Measurements from ENCODE around the gene RBM33. TPM values are rescaled to one million over a fixed set of nuclear protein-coding genes. Genes with fewer than 3 reads are reported as not detected.
"Not testable (repeated sequence)": the region's sequence is repeated elsewhere in the genome, so short reads cannot be mapped to it uniquely, and the experiment has no call there.

Gene RBM33
- total RNA-seq, 1 experiment from 2014 or later = 25.8 TPM

GRCh38 chr7:155676052-155676451 lies 31.6 kb downstream of the RBM33 start:
- in situ Hi-C loops (cut with HindIII; ENCODE audit: low pct_unique_long_range_greater_than_20kb, low sequenced_read_pairs) = no loop called here

GRCh38 chr7:155677688-155678087 lies 33.2 kb downstream of the RBM33 start:
- DNase-seq (ENCODE audit: low read depth, low spot score) = no peak
- in situ Hi-C loops (cut with HindIII; ENCODE audit: low pct_unique_long_range_greater_than_20kb, low sequenced_read_pairs) = no loop called here

More at GRCh38 chr7:155676052-155676451, 31.6 kb downstream of the RBM33 start:
- no peak for DNase-seq (ENCODE audit: low read depth, low spot score)

- in situ Hi-C loops (cut with HindIII; ENCODE audit: low pct_unique_long_range_greater_than_20kb, low sequenced_read_pairs) = no loop called here
- no peak for DNase-seq (ENCODE audit: low read depth, low spot score)
Observed at GRCh38 chr7:155680124-155680523, 35.7 kb downstream of the RBM33 start.

- DNase-seq (ENCODE audit: low read depth, low spot score) = no peak
- in situ Hi-C loops (cut with HindIII; ENCODE audit: low pct_unique_long_range_greater_than_20kb, low sequenced_read_pairs) = no loop called here
Observed at GRCh38 chr7:155680864-155681263, 36.4 kb downstream of the RBM33 start.

- no peak for DNase-seq (ENCODE audit: low read depth, low spot score)
- in situ Hi-C loops (cut with HindIII; ENCODE audit: low pct_unique_long_range_greater_than_20kb, low sequenced_read_pairs) = no loop called here
Observed at GRCh38 chr7:155681663-155682062, 37.2 kb downstream of the RBM33 start.

GRCh38 chr7:155682484-155682883 lies 38.0 kb downstream of the RBM33 start:
- no peak for DNase-seq (ENCODE audit: low read depth, low spot score)
- in situ Hi-C loops (cut with HindIII; ENCODE audit: low pct_unique_long_range_greater_than_20kb, low sequenced_read_pairs) = no loop called here

- no peak for DNase-seq (ENCODE audit: low read depth, low spot score)
- in situ Hi-C loops (cut with HindIII; ENCODE audit: low pct_unique_long_range_greater_than_20kb, low sequenced_read_pairs) = no loop called here
Observed at GRCh38 chr7:155683098-155683497, 38.6 kb downstream of the RBM33 start.

- in situ Hi-C loops (cut with HindIII; ENCODE audit: low pct_unique_long_range_greater_than_20kb, low sequenced_read_pairs) = no loop called here
- DNase-seq (ENCODE audit: low read depth, low spot score) = no peak
Observed at GRCh38 chr7:155683714-155684113, 39.3 kb downstream of the RBM33 start.

- in situ Hi-C loops (cut with HindIII; ENCODE audit: low pct_unique_long_range_greater_than_20kb, low sequenced_read_pairs) = no loop called here
- DNase-seq (ENCODE audit: low read depth, low spot score) = no peak
Observed at GRCh38 chr7:155684543-155684942, 40.1 kb downstream of the RBM33 start.

GRCh38 chr7:155685070-155685790 lies 40.8 kb downstream of the RBM33 start:
- in situ Hi-C loops (cut with HindIII; ENCODE audit: low pct_unique_long_range_greater_than_20kb, low sequenced_read_pairs) = no loop called here
- DNase-seq (ENCODE audit: low read depth, low spot score) = no peak

- no peak for DNase-seq (ENCODE audit: low read depth, low spot score)
- in situ Hi-C loops (cut with HindIII; ENCODE audit: low pct_unique_long_range_greater_than_20kb, low sequenced_read_pairs) = no loop called here
Observed at GRCh38 chr7:155685791-155686160, 41.3 kb downstream of the RBM33 start.

GRCh38 chr7:155686620-155687324 lies 42.3 kb downstream of the RBM33 start:
- in situ Hi-C loops (cut with HindIII; ENCODE audit: low pct_unique_long_range_greater_than_20kb, low sequenced_read_pairs); DNase-seq (ENCODE audit: low read depth, low spot score): not testable (repeated sequence)

- DNase-seq (ENCODE audit: low read depth, low spot score); in situ Hi-C loops (cut with HindIII; ENCODE audit: low pct_unique_long_range_greater_than_20kb, low sequenced_read_pairs): not testable (repeated sequence)
Observed at GRCh38 chr7:155688237-155688636, 43.8 kb downstream of the RBM33 start.

GRCh38 chr7:155690655-155691054 lies 46.2 kb downstream of the RBM33 start:
- DNase-seq (ENCODE audit: low read depth, low spot score); in situ Hi-C loops (cut with HindIII; ENCODE audit: low pct_unique_long_range_greater_than_20kb, low sequenced_read_pairs): not testable (repeated sequence)

- no peak for DNase-seq (ENCODE audit: low read depth, low spot score)
- in situ Hi-C loops (cut with HindIII; ENCODE audit: low pct_unique_long_range_greater_than_20kb, low sequenced_read_pairs) = no loop called here
Observed at GRCh38 chr7:155692317-155692716, 47.9 kb downstream of the RBM33 start.

GRCh38 chr7:155693826-155694225 lies 49.4 kb downstream of the RBM33 start:
- no peak for DNase-seq (ENCODE audit: low read depth, low spot score)
- in situ Hi-C loops (cut with HindIII; ENCODE audit: low pct_unique_long_range_greater_than_20kb, low sequenced_read_pairs) = no loop called here

GRCh38 chr7:155694851-155695250 lies 50.4 kb downstream of the RBM33 start:
- in situ Hi-C loops (cut with HindIII; ENCODE audit: low pct_unique_long_range_greater_than_20kb, low sequenced_read_pairs) = no loop called here
- no peak for DNase-seq (ENCODE audit: low read depth, low spot score)

GRCh38 chr7:155696747-155697146 lies 52.3 kb downstream of the RBM33 start:
- in situ Hi-C loops (cut with HindIII; ENCODE audit: low pct_unique_long_range_greater_than_20kb, low sequenced_read_pairs) = no loop called here
- DNase-seq (ENCODE audit: low read depth, low spot score) = no peak

GRCh38 chr7:155698633-155699032 lies 54.2 kb downstream of the RBM33 start:
- peak; percentile 90 for DNase-seq (ENCODE audit: low read depth, low spot score)
- in situ Hi-C loops (cut with HindIII; ENCODE audit: low pct_unique_long_range_greater_than_20kb, low sequenced_read_pairs) = no loop called here

Data from SK-MEL-5 (cell line).